ENCODE measurements around the gene EWSR1.

The EWSR1 gene

DNA sequence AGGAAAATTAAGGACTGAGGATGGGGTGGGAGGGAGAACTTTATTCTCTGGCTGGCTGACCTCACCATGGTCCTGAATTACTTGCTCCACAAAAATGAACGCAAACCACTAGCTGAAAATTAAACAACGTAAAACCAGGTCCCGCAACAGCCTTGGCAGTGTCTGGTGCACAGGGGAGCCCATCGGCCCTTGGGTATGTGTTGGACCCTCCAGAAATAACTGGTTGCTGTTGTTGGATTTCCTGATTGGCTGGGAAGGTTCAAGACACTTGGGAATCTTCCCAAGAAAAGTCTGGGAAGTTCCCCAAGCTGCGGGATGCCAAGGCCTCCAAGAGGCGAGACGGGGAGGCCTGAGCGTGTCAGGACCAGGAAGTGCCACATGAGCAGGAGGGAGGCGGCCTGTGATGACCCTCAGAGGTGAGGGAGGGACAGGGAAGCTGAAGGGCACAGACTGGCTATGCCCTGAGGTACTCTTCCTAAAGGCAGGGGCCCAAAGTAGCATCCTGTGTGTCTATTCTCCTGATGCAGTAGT, 57.8 kb downstream of the EWSR1 start:
- Histone ChIP-seq H3K27me3 (ENCODE audit: insufficient read depth, low read length, poor library complexity) (no peaks in the 10 kb centered on the region), H3K4me2 (ENCODE audit: insufficient read depth, low read length) (no peak overlapping the region), H3K36me3 (ENCODE audit: insufficient read depth, low read length) (peaks cover 48% of the 10 kb centered on the region), H3K9me3 (ENCODE audit: insufficient read depth, low read length, severe bottlenecking) (no peaks in the 10 kb centered on the region), H3K79me2 (ENCODE audit: insufficient read depth, low read length) (no peaks in the 10 kb centered on the region), H2AFZ (ENCODE audit: low read depth, low read length) (no peak overlapping the region), H3K9ac (ENCODE audit: low read depth, low read length) (no peak overlapping the region), H3K4me1 (ENCODE audit: insufficient read depth, low read length) (no peaks in the 10 kb centered on the region), H3K27ac (ENCODE audit: low read length) (no peak overlapping the region), H3K4me3 (ENCODE audit: low read depth in 1 of 2, low read length in 2 of 2) (no peak overlapping the region), H4K20me1 (ENCODE audit: insufficient read depth, low read length) (0 out of 2 replicates have a peak, but pooled peaks cover 4% of the 10 kb centered on the region)
- DNase-seq (no peak), ATAC-seq (ENCODE audit: insufficient read depth, low read depth) (no peak)
- TF ChIP-seq CTCF (IDR thresholded peaks at IDR 0.05; ENCODE audit: borderline replicate concordance, extremely low read depth, low read length, poor library complexity, severe bottlenecking) (no peak), EZH2 (IDR thresholded peaks at IDR 0.05; ENCODE audit: borderline replicate concordance, low read depth, low read length, severe bottlenecking) (no peak)

DNA sequence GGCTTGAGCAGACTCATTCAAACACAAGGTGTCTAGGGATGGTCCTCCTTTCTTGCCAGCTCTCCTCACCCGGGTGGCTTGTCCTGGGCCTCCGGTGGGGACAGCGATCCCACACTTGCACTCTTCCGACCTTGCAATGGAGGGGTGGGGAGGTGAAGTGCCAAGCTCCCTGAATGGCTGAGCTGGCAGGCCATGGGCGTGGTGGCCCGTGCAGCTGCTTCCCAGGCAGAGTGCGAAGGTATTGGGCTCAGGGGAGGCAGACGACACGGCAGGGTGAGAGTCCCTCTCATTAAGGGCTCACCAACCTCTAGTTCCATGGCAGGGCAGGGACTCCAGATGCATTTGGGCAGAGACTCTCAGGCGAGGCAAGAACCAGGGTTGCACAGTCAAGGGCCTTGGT, 58.4 kb downstream of the EWSR1 start:
- ATAC-seq (ENCODE audit: insufficient read depth, low read depth): 0 out of 3 replicates have a peak, but pooled peaks have one; percentile 10
- Histone ChIP-seq H3K36me3 (ENCODE audit: insufficient read depth, low read length) (peaks cover 55% of the 10 kb centered on the region), H3K27ac (ENCODE audit: low read length) (no peak overlapping the region), H2AFZ (ENCODE audit: low read depth, low read length) (no peak overlapping the region), H3K4me3 (ENCODE audit: low read depth in 1 of 2, low read length in 2 of 2) (no peak overlapping the region), H4K20me1 (ENCODE audit: insufficient read depth, low read length) (0 out of 2 replicates have a peak, but pooled peaks cover 4% of the 10 kb centered on the region), H3K9me3 (ENCODE audit: insufficient read depth, low read length, severe bottlenecking) (no peaks in the 10 kb centered on the region), H3K4me2 (ENCODE audit: insufficient read depth, low read length) (no peak overlapping the region), H3K27me3 (ENCODE audit: insufficient read depth, low read length, poor library complexity) (no peaks in the 10 kb centered on the region), H3K9ac (ENCODE audit: low read depth, low read length) (no peak overlapping the region), H3K4me1 (ENCODE audit: insufficient read depth, low read length) (no peaks in the 10 kb centered on the region), H3K79me2 (ENCODE audit: insufficient read depth, low read length) (no peaks in the 10 kb centered on the region)
- no peak for DNase-seq
- TF ChIP-seq EZH2 (IDR thresholded peaks at IDR 0.05; ENCODE audit: borderline replicate concordance, low read depth, low read length, severe bottlenecking): no peak
- TF ChIP-seq CTCF (IDR thresholded peaks at IDR 0.05; ENCODE audit: borderline replicate concordance, extremely low read depth, low read length, poor library complexity, severe bottlenecking): no peak

- no peak overlapping the region for H2AFZ ChIP-seq (ENCODE audit: low read depth, low read length)
- no peak overlapping the region for H3K27ac ChIP-seq (ENCODE audit: low read length)
- H4K20me1 ChIP-seq (ENCODE audit: insufficient read depth, low read length): 0 out of 2 replicates have a peak, but pooled peaks cover 4% of the 10 kb centered on the region
- no peaks in the 10 kb centered on the region for H3K9me3 ChIP-seq (ENCODE audit: insufficient read depth, low read length, severe bottlenecking)
- no peak for DNase-seq
- no peak overlapping the region for H3K4me2 ChIP-seq (ENCODE audit: insufficient read depth, low read length)
- no peaks in the 10 kb centered on the region for H3K4me1 ChIP-seq (ENCODE audit: insufficient read depth, low read length)
- H3K4me3 ChIP-seq (ENCODE audit: low read depth in 1 of 2, low read length in 2 of 2): no peak overlapping the region
- H3K79me2 ChIP-seq (ENCODE audit: insufficient read depth, low read length): no peaks in the 10 kb centered on the region
- TF ChIP-seq EZH2 (IDR thresholded peaks at IDR 0.05; ENCODE audit: borderline replicate concordance, low read depth, low read length, severe bottlenecking) (no peak), CTCF (IDR thresholded peaks at IDR 0.05; ENCODE audit: borderline replicate concordance, extremely low read depth, low read length, poor library complexity, severe bottlenecking) (no peak)
- ATAC-seq (ENCODE audit: insufficient read depth, low read depth): no peak
- H3K36me3 ChIP-seq (ENCODE audit: insufficient read depth, low read length): peaks cover 62% of the 10 kb centered on the region
- H3K27me3 ChIP-seq (ENCODE audit: insufficient read depth, low read length, poor library complexity): no peaks in the 10 kb centered on the region
- no peak overlapping the region for H3K9ac ChIP-seq (ENCODE audit: low read depth, low read length)
Observed at GRCh38 chr22:29327089-29327764, 59.2 kb downstream of the EWSR1 start.

All from DND-41 (cell line).